GM23338 (cell line): Measurements from ENCODE around the gene THBS2.

ENCODE experiments used
- CREB1 ChIP-seq: fragments of 250-450 bp; sonication (Bioruptor Pico); IDR thresholded peaks from 2 replicates; pipeline ENCODE4 v1.5.0; 2020; ENCODE audit warnings: low read depth, mild to moderate bottlenecking, moderate library complexity
- EZH2 ChIP-seq: fragments of 200-600 bp; sonication (generic); IDR thresholded peaks from one replicate; pipeline ENCODE4 v1.8.0; 2017; ENCODE audit warnings: antibody characterized with exemption, mild to moderate bottlenecking, low read depth; ENCODE audit not compliant: unreplicated experiment
- EZH2phosphoT487 ChIP-seq: fragments of 200-600 bp; sonication (generic); IDR thresholded peaks from one replicate; pipeline ENCODE4 v1.8.1; 2018; ENCODE audit warnings: antibody characterized with exemption; ENCODE audit not compliant: unreplicated experiment
- JUNB ChIP-seq: IDR thresholded peaks from one replicate; pipeline ENCODE4 v1.6.1; 2016; ENCODE audit warnings: antibody characterized with exemption; ENCODE audit not compliant: unreplicated experiment
- NANOG ChIP-seq: IDR thresholded peaks from 2 replicates; pipeline ENCODE4 v1.6.1; 2016; ENCODE audit warnings: antibody characterized with exemption, borderline replicate concordance
- POLR2AphosphoS5 ChIP-seq: IDR thresholded peaks from 2 replicates; pipeline ENCODE4 v1.6.1; 2016; ENCODE audit warnings: antibody characterized with exemption, low read depth
- REST ChIP-seq: IDR thresholded peaks from one replicate; pipeline ENCODE4 v1.6.1; 2018; ENCODE audit warnings: antibody characterized with exemption; ENCODE audit not compliant: unreplicated experiment
- ZNF114 ChIP-seq: fragments of 250-450 bp; sonication (Bioruptor Pico); IDR thresholded peaks from 2 replicates; pipeline ENCODE4 v1.5.0; 2020; ENCODE audit warnings: mild to moderate bottlenecking, moderate library complexity
- ZNF331 ChIP-seq: fragments of 250-450 bp; sonication (Bioruptor Pico); IDR thresholded peaks from 2 replicates; pipeline ENCODE4 v1.5.0; 2020; ENCODE audit warnings: low read depth, mild to moderate bottlenecking, moderate library complexity
- TF ChIP-seq, protein P1 (sequence below), 2 experiments: fragments of 200-600 bp in 1 of 2; sonication (generic) in 1 of 2; conservative IDR thresholded peaks; 2 replicates each; pipeline versions ENCODE4 v1.5.1 to v1.6.1; 2016 to 2017; ENCODE audit warnings: antibody characterized with exemption in 2 of 2, low read depth in 2 of 2, mild to moderate bottlenecking in 2 of 2, moderate library complexity in 1 of 2
- TF ChIP-seq, protein P2 (sequence below): IDR thresholded peaks from 2 replicates; pipeline ENCODE4 v1.6.1; 2016; ENCODE audit warnings: antibody characterized with exemption
- TF ChIP-seq, protein P3 (sequence below): fragments of 250-450 bp; sonication (Bioruptor Pico); IDR thresholded peaks from 2 replicates; pipeline ENCODE4 v1.5.0; 2020; ENCODE audit warnings: mild to moderate bottlenecking, moderate library complexity

DNA sequence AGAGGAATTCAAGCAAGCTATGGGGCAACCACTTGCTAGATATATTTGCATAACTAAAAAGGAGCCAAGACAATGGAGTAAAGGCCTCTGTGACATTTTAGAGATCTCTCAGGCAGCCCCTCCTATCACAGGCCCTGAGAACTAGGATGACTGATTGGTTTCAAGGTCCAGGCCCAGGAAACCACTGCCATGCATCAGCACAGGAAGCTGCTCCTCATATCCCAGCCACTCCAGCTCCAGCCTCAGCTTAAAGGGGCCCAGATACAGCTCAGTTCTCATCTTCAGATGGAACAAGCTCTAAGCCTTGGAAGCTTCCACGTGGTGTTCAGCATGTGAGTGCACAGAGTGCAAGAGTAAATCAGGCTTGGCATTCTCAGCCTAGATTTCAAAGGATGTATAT, 21.1 kb upstream of the THBS2 start:
- TF ChIP-seq, protein P1, sequence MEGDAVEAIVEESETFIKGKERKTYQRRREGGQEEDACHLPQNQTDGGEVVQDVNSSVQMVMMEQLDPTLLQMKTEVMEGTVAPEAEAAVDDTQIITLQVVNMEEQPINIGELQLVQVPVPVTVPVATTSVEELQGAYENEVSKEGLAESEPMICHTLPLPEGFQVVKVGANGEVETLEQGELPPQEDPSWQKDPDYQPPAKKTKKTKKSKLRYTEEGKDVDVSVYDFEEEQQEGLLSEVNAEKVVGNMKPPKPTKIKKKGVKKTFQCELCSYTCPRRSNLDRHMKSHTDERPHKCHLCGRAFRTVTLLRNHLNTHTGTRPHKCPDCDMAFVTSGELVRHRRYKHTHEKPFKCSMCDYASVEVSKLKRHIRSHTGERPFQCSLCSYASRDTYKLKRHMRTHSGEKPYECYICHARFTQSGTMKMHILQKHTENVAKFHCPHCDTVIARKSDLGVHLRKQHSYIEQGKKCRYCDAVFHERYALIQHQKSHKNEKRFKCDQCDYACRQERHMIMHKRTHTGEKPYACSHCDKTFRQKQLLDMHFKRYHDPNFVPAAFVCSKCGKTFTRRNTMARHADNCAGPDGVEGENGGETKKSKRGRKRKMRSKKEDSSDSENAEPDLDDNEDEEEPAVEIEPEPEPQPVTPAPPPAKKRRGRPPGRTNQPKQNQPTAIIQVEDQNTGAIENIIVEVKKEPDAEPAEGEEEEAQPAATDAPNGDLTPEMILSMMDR (conservative IDR thresholded peaks at IDR 0.05; ENCODE audit: low read depth in 2 of 2): no peak
- no peak for TF ChIP-seq REST
- TF ChIP-seq EZH2phosphoT487: no peak
- no peak for TF ChIP-seq EZH2
- no peak for TF ChIP-seq NANOG
- no peak for TF ChIP-seq POLR2AphosphoS5
- no peak for TF ChIP-seq CREB1 (CRISPR knock-in tag)
- no peak for TF ChIP-seq JUNB
- TF ChIP-seq, protein P2, sequence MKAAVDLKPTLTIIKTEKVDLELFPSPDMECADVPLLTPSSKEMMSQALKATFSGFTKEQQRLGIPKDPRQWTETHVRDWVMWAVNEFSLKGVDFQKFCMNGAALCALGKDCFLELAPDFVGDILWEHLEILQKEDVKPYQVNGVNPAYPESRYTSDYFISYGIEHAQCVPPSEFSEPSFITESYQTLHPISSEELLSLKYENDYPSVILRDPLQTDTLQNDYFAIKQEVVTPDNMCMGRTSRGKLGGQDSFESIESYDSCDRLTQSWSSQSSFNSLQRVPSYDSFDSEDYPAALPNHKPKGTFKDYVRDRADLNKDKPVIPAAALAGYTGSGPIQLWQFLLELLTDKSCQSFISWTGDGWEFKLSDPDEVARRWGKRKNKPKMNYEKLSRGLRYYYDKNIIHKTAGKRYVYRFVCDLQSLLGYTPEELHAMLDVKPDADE: no peak
- no peak for TF ChIP-seq ZNF331
- TF ChIP-seq ZNF114 (CRISPR knock-in tag): no peak
- TF ChIP-seq, protein P3, sequence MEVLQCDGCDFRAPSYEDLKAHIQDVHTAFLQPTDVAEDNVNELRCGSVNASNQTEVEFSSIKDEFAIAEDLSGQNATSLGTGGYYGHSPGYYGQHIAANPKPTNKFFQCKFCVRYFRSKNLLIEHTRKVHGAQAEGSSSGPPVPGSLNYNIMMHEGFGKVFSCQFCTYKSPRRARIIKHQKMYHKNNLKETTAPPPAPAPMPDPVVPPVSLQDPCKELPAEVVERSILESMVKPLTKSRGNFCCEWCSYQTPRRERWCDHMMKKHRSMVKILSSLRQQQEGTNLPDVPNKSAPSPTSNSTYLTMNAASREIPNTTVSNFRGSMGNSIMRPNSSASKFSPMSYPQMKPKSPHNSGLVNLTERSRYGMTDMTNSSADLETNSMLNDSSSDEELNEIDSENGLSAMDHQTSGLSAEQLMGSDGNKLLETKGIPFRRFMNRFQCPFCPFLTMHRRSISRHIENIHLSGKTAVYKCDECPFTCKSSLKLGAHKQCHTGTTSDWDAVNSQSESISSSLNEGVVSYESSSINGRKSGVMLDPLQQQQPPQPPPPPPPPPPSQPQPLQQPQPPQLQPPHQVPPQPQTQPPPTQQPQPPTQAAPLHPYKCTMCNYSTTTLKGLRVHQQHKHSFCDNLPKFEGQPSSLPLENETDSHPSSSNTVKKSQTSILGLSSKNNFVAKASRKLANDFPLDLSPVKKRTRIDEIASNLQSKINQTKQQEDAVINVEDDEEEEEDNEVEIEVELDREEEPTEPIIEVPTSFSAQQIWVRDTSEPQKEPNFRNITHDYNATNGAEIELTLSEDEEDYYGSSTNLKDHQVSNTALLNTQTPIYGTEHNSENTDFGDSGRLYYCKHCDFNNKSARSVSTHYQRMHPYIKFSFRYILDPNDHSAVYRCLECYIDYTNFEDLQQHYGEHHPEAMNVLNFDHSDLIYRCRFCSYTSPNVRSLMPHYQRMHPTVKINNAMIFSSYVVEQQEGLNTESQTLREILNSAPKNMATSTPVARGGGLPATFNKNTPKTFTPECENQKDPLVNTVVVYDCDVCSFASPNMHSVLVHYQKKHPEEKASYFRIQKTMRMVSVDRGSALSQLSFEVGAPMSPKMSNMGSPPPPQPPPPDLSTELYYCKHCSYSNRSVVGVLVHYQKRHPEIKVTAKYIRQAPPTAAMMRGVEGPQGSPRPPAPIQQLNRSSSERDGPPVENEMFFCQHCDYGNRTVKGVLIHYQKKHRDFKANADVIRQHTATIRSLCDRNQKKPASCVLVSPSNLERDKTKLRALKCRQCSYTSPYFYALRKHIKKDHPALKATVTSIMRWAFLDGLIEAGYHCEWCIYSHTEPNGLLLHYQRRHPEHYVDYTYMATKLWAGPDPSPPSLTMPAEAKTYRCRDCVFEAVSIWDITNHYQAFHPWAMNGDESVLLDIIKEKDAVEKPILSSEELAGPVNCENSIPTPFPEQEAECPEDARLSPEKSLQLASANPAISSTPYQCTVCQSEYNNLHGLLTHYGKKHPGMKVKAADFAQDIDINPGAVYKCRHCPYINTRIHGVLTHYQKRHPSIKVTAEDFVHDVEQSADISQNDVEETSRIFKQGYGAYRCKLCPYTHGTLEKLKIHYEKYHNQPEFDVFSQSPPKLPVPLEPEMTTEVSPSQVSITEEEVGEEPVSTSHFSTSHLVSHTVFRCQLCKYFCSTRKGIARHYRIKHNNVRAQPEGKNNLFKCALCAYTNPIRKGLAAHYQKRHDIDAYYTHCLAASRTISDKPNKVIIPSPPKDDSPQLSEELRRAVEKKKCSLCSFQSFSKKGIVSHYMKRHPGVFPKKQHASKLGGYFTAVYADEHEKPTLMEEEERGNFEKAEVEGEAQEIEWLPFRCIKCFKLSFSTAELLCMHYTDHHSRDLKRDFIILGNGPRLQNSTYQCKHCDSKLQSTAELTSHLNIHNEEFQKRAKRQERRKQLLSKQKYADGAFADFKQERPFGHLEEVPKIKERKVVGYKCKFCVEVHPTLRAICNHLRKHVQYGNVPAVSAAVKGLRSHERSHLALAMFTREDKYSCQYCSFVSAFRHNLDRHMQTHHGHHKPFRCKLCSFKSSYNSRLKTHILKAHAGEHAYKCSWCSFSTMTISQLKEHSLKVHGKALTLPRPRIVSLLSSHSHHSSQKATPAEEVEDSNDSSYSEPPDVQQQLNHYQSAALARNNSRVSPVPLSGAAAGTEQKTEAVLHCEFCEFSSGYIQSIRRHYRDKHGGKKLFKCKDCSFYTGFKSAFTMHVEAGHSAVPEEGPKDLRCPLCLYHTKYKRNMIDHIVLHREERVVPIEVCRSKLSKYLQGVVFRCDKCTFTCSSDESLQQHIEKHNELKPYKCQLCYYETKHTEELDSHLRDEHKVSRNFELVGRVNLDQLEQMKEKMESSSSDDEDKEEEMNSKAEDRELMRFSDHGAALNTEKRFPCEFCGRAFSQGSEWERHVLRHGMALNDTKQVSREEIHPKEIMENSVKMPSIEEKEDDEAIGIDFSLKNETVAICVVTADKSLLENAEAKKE (CRISPR knock-in tag): no peak
